Stimulated activated CD4-positive, alpha-beta T cell treated with anti-CD3 and anti-CD28 coated beads, Interleukin-2, amount 100 ng/mL, for 4 hours (primary cell): ENCODE data around the gene GDAP1L1.
A peak's percentile ranks its signal among the peaks of the same experiment; 100 is the strongest.
"Not testable (repeated sequence)": the region's sequence is repeated elsewhere in the genome, so short reads cannot be mapped to it uniquely, and the experiment has no call there.

Experiments used
- DNase-seq: peaks from one replicate; pipeline ENCODE4 v3.0.0-alpha.2; 2020; ENCODE audit warnings: low read depth

GDAP1L1 gene

GRCh38 chr20:44302736-44303135, 55.6 kb downstream of the GDAP1L1 start:
- DNase-seq: no peak

DNA sequence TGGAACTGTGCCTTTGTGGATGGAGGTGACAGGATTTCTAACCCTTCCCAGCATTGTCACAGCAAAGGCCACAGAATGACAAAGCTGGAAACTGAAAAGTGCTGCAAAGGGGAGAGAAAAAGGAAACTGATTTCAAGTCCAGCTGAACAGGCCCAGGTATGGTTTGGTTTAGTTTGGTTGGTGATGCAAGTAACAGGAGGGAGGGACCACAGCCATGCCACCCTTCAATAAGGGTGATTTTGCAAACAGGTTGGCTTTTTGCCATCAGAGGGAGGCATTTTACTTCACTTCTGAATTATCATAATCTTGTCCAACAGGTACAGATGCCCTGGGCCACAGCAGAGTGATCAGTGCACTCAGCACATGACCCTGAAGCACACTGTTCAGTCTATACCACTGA, 57.3 kb downstream of the GDAP1L1 start:
- DNase-seq: no peak

DNA sequence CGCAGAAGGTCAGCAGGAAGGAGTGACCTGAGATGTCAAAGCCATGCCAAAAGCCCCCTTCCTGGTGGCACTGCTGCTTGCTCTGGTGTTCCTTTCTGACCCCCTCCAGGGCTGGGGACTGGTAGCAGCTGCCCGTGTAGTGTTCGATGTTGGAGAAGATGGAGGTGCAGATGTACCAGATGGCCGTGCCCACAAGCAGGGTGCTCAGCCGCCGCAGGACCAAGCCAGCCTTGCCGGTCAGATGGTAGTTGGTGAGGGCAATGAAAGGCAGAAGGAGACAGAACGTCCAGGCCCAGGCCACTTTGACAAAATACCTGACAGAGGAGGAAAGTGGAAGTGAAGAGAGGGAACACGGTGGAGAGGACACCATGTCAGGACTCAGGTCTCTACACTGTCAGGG, 59.8 kb downstream of the GDAP1L1 start:
- no peak for DNase-seq

DNA sequence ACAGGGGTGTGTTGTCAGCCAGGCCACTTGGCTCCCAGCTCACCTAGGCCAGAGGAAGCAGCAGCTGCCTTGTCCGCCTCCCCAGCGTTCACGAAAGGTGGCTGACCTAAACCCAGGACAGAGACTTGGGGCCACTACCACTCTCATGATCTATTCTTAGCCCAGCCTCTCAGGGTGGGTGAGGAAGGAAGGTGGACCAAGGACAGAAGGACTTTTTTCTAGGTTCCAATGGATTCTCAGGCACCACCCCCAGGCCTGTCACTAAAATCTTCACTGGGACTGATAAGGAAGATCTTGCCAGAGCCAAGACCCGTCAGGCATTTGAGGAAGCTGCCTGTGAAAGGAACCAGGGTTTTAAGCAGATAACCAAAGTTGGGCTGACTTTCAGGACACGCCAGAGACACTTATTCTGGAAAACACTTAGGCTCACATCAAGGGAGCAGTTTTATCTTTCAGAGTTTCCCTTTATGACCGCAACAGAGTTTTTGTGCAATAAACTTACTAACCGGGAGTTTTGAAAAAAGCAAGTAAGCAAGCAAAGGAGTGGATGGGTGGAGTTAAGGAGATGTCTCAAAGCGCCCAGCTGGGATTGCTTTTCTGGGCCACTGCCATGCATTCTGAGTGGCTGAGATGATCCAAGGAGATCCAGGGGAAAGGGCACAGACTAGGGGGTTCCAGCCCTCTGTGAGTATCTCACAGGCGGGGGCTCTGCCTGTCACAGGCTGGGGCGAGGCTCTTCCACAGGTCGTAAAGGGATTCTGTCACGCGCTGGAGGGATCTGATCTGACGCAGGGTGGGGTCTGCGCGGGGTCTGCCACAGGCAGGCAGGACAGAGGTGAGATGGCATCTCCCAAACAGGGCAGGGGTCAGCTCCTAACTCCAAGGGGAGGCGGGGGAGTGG, 62.9 kb downstream of the GDAP1L1 start:
- DNase-seq: no peak

- peak; percentile 96 for DNase-seq
These were observed 63.8 kb downstream of the GDAP1L1 start, which contains the start of gene FITM2 for GRCh38 chr20:44310664-44311639. TSS of gene FITM2 (minus strand) at chr20:44311202. CDS start at chr20:44311148, 54 bp downstream.

DNA sequence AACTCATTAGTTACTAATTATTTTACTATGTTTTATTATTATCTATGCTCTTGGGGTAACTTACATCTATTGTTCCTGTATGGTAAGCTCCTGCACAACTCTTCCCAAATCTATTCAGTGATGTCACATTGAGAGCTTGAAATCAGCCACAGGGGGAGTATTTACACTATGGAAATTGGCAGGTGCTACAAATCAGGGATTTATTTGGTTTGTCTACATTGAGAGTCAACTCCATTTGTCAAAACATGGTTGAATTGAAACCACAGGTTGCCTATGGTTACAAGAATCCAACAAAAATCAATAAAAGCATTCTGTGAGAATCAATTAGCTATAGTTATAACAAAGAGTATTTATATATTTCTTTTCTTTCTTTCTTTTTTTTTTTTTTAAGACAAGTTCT, 67.8 kb downstream of the GDAP1L1 start:
- DNase-seq: no peak

DNA sequence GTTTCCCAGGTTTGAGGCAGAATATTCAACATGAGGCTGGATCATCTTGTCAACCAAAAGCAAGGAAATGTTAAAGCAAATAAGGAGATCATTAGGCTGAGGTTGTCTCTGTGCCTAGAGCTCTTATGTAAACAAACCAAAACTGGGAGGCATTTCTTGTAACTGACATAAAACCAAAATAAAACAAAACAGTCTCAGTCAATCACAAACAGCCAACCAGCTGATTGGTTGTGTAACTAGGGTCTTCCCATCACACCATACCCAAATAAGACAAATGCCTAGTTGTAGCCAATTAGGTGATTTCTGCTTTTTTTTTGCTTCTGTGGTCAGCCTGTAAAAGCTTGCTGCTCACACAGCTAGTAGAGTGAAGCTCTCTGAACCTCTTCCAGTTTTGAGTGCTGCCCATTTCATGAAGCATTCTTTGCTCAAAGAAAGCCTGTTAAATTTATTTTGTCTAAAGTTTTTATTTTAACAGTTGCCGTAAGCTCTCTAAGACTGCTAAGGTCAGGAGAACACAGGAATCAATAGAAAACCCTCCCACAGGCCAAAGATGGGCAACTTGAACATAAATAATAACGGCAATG, 72.8 kb downstream of the GDAP1L1 start:
- no peak for DNase-seq

DNA sequence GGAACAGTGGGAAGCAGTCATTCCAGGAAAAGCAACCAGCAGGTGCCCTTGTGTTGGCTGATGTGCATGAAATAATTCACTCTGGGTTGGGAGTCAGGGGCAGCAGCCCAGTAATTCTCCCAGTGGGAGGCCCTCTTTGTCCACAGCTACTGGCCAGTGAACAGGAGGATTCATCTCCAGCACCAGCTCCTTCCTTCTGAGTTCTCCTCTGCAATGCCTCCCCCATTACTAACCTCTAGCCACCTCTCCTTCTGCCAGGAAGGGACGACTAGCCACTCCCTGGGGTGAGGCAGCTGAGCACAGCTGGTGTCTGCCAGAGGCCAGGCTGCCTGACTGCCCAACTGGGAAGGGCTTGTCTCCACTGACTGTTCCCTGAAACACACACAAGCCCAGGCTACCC, 77.2 kb downstream of the GDAP1L1 start:
- DNase-seq: no peak

DNA sequence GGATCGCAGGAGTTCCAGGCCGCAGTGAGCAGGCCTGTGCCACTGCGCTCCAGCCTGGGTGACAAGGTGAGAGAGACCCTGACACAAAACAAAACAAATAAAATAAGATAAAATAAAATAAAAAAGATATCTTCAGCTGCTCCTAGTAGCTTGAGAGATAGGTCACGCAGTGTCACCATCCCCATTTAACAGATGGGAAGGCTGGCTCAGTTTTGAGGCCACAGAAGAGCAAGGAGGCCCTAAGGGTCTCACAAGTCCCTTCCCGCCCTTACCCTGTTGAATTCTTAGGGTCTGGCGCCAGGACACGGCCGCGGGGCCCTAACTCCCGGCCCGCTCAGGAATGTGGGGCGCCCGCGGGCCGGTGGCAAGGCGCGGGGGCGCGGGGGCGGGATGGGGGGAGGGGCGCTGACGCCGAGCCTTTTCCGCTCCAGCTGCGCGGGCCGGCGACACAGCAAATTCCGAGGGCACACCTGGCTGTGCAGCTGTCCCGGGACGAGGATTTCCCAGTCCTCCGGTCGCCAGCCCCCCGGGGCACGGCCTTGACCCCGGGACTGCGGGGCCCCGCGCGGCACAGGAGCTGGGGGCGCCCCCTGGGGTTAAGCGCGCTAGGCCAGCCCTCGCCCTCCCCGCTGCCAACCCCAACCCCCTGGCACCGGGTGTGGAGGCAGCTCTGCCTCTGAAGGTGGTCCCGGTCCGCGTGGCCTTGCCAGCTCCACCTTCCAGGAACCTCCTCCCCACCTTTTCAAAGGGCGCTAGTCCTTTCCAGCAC, 79.5 kb downstream of the GDAP1L1 start:
- DNase-seq: peak; percentile 3

DNA sequence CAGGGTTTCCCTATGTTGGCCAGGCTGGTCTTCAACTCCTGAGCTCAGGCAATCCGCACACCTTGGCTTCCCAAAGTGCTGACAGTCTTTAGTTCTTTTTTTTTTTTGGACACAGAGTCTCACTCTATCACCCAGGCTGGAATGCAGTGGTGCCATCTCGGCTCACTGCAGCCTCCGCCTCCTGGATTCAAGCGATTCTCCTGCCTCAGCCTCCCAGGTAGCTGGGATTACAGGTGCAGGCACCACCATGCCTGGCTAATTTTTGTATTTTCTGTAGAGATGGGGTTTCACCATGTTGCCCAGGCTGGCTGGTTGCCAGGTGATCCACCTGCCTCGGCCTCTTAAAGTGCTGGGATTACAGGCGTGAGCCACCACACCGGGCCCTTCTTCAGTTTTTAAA, 80.6 kb downstream of the GDAP1L1 start:
- DNase-seq: not testable (repeated sequence)

DNA sequence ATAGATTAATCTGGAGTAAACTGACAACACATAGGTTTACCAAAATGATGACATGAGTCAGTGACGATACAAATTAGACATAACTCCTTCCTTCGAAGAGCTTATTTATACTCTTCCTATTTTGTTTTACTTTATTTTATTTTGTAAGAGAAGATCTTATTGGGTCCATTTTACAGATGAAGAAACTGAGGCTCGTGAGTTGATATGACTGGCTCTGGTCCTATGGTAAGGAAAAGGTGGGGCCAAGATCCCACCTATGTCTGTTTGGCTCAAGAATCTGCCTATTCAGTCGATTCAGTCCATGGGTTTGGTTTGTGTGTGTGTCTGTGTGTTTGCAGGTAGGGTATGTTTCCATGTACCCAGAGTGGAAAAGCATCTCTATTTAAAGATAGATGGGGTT, 81.3 kb downstream of the GDAP1L1 start:
- DNase-seq: no peak
